ENCODE measurements around the gene GRIA1. TPM values are rescaled to one million over a fixed set of nuclear protein-coding genes. Genes with fewer than 3 reads are reported as not detected.
"Not testable (repeated sequence)": the region's sequence is repeated elsewhere in the genome, so short reads cannot be mapped to it uniquely, and the experiment has no call there.

The GRIA1 gene
- total RNA-seq, 2 experiments from 2014 or later = not detected

DNA sequence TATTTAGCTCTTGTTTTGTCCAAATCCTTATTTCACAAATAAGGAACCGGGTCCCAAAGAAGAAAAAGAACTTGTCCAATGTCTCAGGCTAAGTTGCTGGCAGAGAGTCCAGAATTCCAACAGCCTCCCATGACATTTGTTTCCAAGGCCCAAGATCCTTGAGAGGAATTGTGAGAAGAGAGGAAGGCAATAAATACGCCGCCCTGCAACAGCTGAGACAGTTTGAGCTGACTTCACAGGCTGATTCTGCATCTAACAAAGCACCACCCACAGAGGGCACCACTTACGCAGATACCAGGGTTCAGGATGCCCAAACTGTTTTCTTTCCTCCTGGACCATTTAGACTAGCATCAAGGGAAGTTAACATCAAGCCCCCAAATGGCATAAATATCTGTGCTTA, 336.9 kb downstream of the GRIA1 start:
- no peaks in the 10 kb centered on the region for H3K27me3 Mint-ChIP-seq
- ChIA-PET POLR2A (no interaction called here), CTCF (no interaction called here)
- no peak overlapping the region for H3K4me3 Mint-ChIP-seq
- H3K36me3 Mint-ChIP-seq (ENCODE audit: low read depth) = no peaks in the 10 kb centered on the region
- H3K4me1 Mint-ChIP-seq = no peaks in the 10 kb centered on the region
- intact Hi-C loops (cut with DNase I, micrococcal nuclease) = no loop called here
- ATAC-seq = no peak
- H3K27ac Mint-ChIP-seq = no peak overlapping the region
- H3K9me3 Mint-ChIP-seq (ENCODE audit: low read depth) = peaks cover 4% of the 10 kb centered on the region
- no peak for DNase-seq

DNA sequence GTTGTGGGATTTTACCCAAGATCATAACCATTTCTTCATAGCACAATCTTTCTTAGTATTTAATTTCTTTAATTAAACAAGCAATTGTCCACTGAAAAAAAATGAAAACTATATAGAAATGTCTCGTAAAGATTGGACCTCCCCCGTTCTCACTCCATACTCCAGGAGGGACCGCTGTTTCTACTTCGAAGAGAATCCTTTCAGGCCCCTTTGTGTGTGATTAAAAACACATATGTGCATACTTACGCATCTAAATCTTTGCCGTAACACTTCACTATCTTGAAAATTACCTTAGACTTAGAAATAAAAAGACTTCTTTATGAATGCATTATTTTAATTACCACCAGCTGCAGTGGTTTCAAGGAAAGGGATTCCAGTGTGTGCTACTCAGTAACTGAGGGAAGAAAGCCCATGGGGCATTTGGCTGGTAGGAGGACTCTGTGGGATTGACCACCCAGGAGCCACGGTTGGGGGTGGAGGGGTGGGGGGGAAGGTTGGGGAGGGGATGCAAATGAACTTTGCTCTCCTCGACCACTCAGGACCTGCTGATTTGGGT, 339.1 kb downstream of the GRIA1 start:
- POLR2A ChIA-PET = no interaction called here
- ATAC-seq (no peak), DNase-seq (no peak)
- Mint-ChIP-seq H3K4me1 (no peaks in the 10 kb centered on the region), H3K27ac (no peak overlapping the region), H3K4me3 (no peak overlapping the region), H3K36me3 (ENCODE audit: low read depth) (no peaks in the 10 kb centered on the region), H3K9me3 (ENCODE audit: low read depth) (peaks cover 4% of the 10 kb centered on the region), H3K27me3 (peaks cover 2% of the 10 kb centered on the region)
- CTCF ChIA-PET = no interaction called here
- intact Hi-C loops (cut with DNase I, micrococcal nuclease) = no loop called here

DNA sequence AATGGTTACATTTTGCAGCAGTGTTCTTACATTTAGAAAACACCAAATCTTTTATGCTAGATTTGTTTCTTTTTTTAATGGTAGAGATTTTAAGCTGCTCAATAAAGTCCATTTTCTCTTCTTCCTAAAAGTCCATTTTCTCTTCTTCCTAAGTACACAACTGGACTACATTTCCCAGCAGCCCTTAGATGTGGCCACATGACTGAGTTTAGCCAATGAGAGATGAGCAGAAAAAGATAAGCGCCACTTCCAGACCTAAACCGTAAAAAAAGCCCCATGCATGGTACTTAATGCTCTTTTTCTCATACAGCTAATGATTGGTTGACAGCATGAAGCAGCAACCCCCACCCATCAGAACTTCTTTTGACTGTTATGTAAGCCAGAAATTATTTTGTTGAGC, 341.5 kb downstream of the GRIA1 start:
- peaks cover 4% of the 10 kb centered on the region for H3K9me3 Mint-ChIP-seq (ENCODE audit: low read depth)
- H3K4me1 Mint-ChIP-seq = no peaks in the 10 kb centered on the region
- no peak for DNase-seq
- ATAC-seq = no peak
- no peak overlapping the region for H3K27ac Mint-ChIP-seq
- H3K27me3 Mint-ChIP-seq = peaks cover 2% of the 10 kb centered on the region
- intact Hi-C loops (cut with DNase I, micrococcal nuclease) = no loop called here
- CTCF ChIA-PET = no interaction called here
- no peak overlapping the region for H3K4me3 Mint-ChIP-seq
- no peaks in the 10 kb centered on the region for H3K36me3 Mint-ChIP-seq (ENCODE audit: low read depth)
- POLR2A ChIA-PET = no interaction called here

DNA sequence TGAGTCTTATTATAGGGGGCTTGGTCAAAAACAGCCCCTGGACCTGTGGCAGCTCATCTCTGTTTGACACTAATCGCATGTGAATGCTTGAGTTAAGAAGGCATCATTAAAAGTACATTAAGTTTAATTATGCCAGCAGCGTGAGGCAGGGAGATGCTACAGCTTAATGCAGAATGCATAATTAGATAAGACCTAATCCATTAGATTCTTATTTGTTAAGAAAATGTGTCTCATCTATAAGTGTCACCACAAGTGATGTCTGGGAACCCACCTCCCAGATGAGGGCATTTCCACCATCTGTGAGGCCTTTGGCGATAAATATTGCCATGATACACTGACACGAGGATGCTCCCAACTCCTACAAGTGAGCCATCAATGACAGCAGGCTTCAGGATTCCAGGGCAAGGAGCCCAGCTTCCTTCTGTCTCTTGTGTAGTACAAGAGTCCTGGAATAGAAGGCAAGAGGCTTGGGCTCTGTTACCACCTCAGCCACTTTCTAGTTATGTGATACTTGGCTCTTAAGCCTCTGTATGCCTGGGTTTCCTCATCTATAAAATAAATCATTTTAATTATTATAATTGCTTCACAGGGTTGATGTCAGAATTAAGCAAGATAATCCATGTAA, 345.5 kb downstream of the GRIA1 start:
- no peak overlapping the region for H3K4me3 Mint-ChIP-seq
- CTCF ChIA-PET = no interaction called here
- no peaks in the 10 kb centered on the region for H3K4me1 Mint-ChIP-seq
- no peak for ATAC-seq
- no peak for DNase-seq
- H3K27ac Mint-ChIP-seq = no peak overlapping the region
- intact Hi-C loops (cut with DNase I, micrococcal nuclease) = no loop called here
- H3K9me3 Mint-ChIP-seq (ENCODE audit: low read depth) = no peaks in the 10 kb centered on the region
- POLR2A ChIA-PET = no interaction called here
- no peaks in the 10 kb centered on the region for H3K36me3 Mint-ChIP-seq (ENCODE audit: low read depth)
- peaks cover 2% of the 10 kb centered on the region for H3K27me3 Mint-ChIP-seq

DNA sequence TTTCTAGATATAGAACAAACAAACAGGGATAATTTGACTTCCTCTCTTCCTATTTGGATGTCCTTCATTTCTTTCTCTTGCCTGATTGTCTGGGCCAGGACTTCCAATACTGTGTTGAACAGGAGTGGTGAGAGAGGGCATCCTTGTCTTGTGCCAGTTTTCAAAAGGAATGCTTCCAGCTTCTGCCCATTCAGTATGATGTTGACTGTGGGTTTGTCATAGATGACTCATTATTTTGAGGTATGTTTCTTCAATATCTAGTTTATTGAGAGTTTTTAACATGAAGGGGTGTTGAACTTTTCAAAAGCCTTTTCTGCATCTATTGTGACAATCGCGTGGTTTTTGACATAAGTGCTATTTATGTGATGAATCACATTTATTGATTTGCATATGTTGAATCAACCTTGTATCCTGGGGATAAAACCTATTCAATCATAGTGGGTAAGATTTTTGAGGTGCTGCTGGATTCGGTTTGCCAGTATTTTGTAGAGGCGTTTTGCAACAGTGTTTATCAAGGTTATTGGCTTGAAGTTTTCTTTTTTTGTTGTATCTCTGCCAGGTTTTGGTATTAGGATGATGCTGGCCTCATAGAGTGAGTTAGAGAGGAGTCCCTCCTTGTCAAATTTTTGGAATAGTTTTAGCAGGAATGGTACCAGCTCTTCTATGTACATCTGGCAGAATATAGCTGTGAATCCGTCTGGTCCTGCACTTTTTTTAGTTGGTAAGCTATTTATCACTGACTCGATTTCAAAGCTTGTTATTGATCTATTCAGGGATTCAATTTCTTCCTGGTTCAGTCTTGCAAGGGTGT, 359.0 kb downstream of the GRIA1 start:
- CTCF ChIA-PET; DNase-seq; POLR2A ChIA-PET; H3K9me3 Mint-ChIP-seq (ENCODE audit: low read depth); H3K27me3 Mint-ChIP-seq; H3K4me1 Mint-ChIP-seq; H3K36me3 Mint-ChIP-seq (ENCODE audit: low read depth); H3K27ac Mint-ChIP-seq; ATAC-seq; intact Hi-C loops (cut with DNase I, micrococcal nuclease); H3K4me3 Mint-ChIP-seq: not testable (repeated sequence)

DNA sequence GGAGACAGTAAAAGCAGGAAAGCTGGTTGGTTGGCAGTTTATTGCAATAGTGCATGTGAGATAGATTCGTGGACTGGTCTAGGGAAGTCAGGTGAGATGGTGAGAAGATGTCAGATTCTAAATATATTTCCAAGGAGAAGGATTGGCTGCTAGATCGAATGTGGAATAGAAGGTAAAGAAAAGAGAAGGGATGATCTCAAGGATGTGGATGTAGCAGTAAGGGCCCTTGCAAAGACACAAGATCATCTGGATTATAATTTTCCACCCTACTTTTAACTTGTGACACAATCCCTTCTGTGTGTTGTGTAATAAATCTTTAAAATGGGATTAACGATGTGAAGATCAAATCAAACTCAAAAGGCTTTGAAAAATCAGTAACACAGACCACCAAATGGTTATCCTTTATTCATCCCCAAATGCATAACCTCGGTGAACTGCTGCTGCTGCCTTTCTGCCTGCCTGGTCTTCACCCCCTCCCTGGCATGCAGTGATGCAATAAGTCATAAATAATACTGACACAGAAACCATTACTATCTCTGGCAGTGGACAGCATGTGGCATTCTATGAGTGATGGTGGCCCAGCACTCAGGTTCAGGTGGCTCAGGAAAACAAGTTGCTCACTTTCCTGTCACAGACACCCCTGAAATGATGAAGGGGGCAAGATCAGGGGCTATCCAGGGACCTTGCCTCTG, 369.9 kb downstream of the GRIA1 start:
- ChIA-PET CTCF (interaction anchor here (0.6 to 1.5 kb wide), 2 partner anchors 9 to 99 kb away, joined by 3 read pairs; no protein-coding TSS in a partner anchor), POLR2A (no interaction called here)
- H3K27ac Mint-ChIP-seq = no peak overlapping the region
- H3K9me3 Mint-ChIP-seq (ENCODE audit: low read depth) = peaks cover 7% of the 10 kb centered on the region
- intact Hi-C loops (cut with DNase I, micrococcal nuclease) = no loop called here
- ATAC-seq (no peak), DNase-seq (no peak)
- H3K4me3 Mint-ChIP-seq = no peak overlapping the region
- no peaks in the 10 kb centered on the region for H3K4me1 Mint-ChIP-seq
- no peaks in the 10 kb centered on the region for H3K36me3 Mint-ChIP-seq (ENCODE audit: low read depth)
- H3K27me3 Mint-ChIP-seq = peaks cover 5% of the 10 kb centered on the region

DNA sequence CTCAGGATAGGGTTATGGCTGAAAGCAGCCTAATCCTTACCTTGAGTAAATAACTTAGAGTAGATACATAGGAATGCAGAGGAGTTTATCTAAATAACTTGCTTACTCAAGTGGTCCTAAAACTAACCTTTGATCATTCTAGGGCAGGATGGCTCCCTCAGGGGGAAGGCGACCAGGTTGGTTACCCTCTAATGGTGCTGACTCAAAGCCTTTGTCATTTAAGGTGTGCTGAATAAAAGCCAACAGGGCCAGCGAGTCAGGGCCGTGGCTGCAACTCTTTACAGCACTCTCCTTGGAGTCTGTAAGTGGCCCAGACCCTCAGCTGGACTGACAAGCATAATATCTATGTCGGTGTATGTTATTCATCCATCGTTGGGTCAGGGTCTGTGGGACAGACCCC, 372.4 kb downstream of the GRIA1 start:
- intact Hi-C loops (cut with DNase I, micrococcal nuclease); CTCF ChIA-PET; DNase-seq; POLR2A ChIA-PET; H3K27ac Mint-ChIP-seq; H3K36me3 Mint-ChIP-seq (ENCODE audit: low read depth); H3K4me3 Mint-ChIP-seq; H3K9me3 Mint-ChIP-seq (ENCODE audit: low read depth); ATAC-seq; H3K4me1 Mint-ChIP-seq; H3K27me3 Mint-ChIP-seq: not testable (repeated sequence)

Measured in activated CD4-positive, alpha-beta T cell treated with anti-CD3 and anti-CD28 coated beads for 36 hours (primary cell).